Panc1 (cell line): ENCODE measurements around the gene GRID2.

Source experiments
- POLR2AphosphoS5 ChIP-seq: IDR thresholded peaks from 2 replicates; pipeline ENCODE4 v1.6.1; 2012; ENCODE audit warnings: mild to moderate bottlenecking, low read depth, low read length, moderate library complexity
- REST ChIP-seq, 2 experiments: IDR thresholded peaks; 2 replicates each; pipeline ENCODE4 v1.6.1; 2011 to 2012; ENCODE audit warnings: low read depth in 2 of 2, control low read depth in 1 of 2, low read length in 1 of 2, mild to moderate bottlenecking in 1 of 2, moderate library complexity in 1 of 2; ENCODE audit not compliant: insufficient read depth in 1 of 2
- SIN3A ChIP-seq: IDR thresholded peaks from 2 replicates; pipeline ENCODE4 v1.6.1; 2012; ENCODE audit warnings: low read depth, mild to moderate bottlenecking, low read length, moderate library complexity, borderline replicate concordance; ENCODE audit not compliant: insufficient read depth
- TF ChIP-seq, protein P1 (sequence below): fragments of 450-650 bp; IDR thresholded peaks from 2 replicates; pipeline ENCODE4 v1.5.1; 2017; ENCODE audit warnings: mild to moderate bottlenecking

DNA sequence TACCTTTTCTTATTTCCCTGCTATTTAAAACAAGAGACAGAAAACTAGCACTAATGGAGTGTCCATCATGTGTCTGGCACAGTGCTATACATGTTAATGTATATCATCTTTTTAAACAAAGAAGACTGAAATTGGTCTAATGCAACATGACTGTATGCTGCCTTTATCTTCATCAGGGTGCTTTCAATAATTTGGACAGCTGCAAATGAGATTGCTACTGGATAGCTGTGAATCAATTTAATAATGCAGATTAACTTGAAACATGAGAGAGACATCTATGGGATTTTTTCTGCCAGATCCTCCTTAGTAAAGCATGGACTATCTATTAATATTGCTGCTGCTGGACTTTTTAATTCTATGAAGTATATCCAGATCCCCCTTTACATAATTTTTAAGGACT, 1269.5 kb downstream of the GRID2 start:
- TF ChIP-seq, protein P1, sequence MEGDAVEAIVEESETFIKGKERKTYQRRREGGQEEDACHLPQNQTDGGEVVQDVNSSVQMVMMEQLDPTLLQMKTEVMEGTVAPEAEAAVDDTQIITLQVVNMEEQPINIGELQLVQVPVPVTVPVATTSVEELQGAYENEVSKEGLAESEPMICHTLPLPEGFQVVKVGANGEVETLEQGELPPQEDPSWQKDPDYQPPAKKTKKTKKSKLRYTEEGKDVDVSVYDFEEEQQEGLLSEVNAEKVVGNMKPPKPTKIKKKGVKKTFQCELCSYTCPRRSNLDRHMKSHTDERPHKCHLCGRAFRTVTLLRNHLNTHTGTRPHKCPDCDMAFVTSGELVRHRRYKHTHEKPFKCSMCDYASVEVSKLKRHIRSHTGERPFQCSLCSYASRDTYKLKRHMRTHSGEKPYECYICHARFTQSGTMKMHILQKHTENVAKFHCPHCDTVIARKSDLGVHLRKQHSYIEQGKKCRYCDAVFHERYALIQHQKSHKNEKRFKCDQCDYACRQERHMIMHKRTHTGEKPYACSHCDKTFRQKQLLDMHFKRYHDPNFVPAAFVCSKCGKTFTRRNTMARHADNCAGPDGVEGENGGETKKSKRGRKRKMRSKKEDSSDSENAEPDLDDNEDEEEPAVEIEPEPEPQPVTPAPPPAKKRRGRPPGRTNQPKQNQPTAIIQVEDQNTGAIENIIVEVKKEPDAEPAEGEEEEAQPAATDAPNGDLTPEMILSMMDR: no peak
- TF ChIP-seq REST (IDR thresholded peaks at IDR 0.05; ENCODE audit: insufficient read depth in 1 of 2, low read depth in 2 of 2, low read length in 1 of 2): no peak
- no peak for TF ChIP-seq POLR2AphosphoS5
- TF ChIP-seq SIN3A: no peak
